HepG2 (cell line): Measurements from ENCODE around the gene FMC1. TPM values are rescaled to one million over a fixed set of nuclear protein-coding genes. Genes with fewer than 3 reads are reported as not detected.

ENCODE experiments used
- ATAC-seq: fragments of 200-7000 bp; cut with Tn5 transposase; 3 replicates; pipeline ENCODE4 v1.9.1; 2020; ENCODE audit warnings: mild to moderate bottlenecking, moderate library complexity
- BruUV-seq: library from RNA; stranded (reverse); fragments of 400-500 nt; replicated peaks from 2 replicates; lab custom pipeline; 2021; lab: Mats Ljungman, UMichigan
- CTCF ChIA-PET: fragments of 300-600 bp; formaldehyde crosslinking; extraction: SDS; loops from one replicate; lab custom pipeline; 2021; ENCODE audit warnings: low total read pairs, inconsistent platforms, low intra/inter-chr PET ratio; lab: Yijun Ruan, JAX
- POLR2A ChIA-PET: fragments of 350-600 bp; sonication (Branson Sonifier 250); formaldehyde crosslinking; loops from one replicate; lab custom pipeline; 2020; ENCODE audit warnings: antibody characterized with exemption, inconsistent platforms; lab: Yijun Ruan, JAX
- DNase-seq: peaks from one replicate; pipeline ENCODE4 v3.0.0-alpha.2; 2015; ENCODE audit warnings: low spot score
- FAIRE-seq: peaks from 3 replicates; lab custom pipeline; 2011; peaks lifted over from hg19 to GRCh38; lab: Jason Lieb, UNC
- H2AFZ ChIP-seq: one replicate; pipeline ENCODE4 v1.6.1; 2011; ENCODE audit warnings: low read length, inconsistent platforms
- H3K27ac ChIP-seq: fragments of 300-600 bp; 3 replicates; pipeline ENCODE4 v1.8.0; 2011; ENCODE audit warnings: mixed run types, mild to moderate bottlenecking, mixed read lengths, low read length, inconsistent platforms; ENCODE audit not compliant: insufficient read depth; ENCODE audit errors: extremely low read length
- H3K27me3 ChIP-seq, 2 experiments: fragments of 200-600 bp in 1 of 2; 2 replicates in 1 of 2; 3 replicates in 1 of 2; pipeline versions ENCODE4 v1.6.0 to v1.8.0; 2011; ENCODE audit warnings: low read length in 2 of 2, mild to moderate bottlenecking in 2 of 2, moderate library complexity in 2 of 2, inconsistent platforms in 1 of 2; ENCODE audit not compliant: insufficient read depth in 2 of 2, control insufficient read depth in 1 of 2
- H3K36me3 ChIP-seq, 2 experiments: fragments of 200-600 bp in 1 of 2; replicated peaks in 1 of 2; 2 replicates in 1 of 2; 3 replicates in 1 of 2; pipeline versions ENCODE4 v1.5.1 to v1.8.0; 2011; ENCODE audit warnings: low read length in 2 of 2, inconsistent platforms in 1 of 2; ENCODE audit not compliant: insufficient read depth in 2 of 2, control insufficient read depth in 1 of 2
- H3K4me1 ChIP-seq: 2 replicates; pipeline ENCODE4 v1.5.1; 2012; ENCODE audit warnings: low read length, inconsistent platforms; ENCODE audit not compliant: insufficient read depth
- H3K4me2 ChIP-seq: 2 replicates; pipeline ENCODE4 v1.6.0; 2011; ENCODE audit warnings: low read depth, low read length, inconsistent platforms
- H3K4me3 ChIP-seq, 3 experiments: fragments of 200-600 bp in 1 of 3; sonication (generic), shearing (Covaris generic) in 1 of 3; replicated peaks in 1 of 3; 2 replicates each; pipeline ENCODE4 v1.5.1; 2011 to 2016; ENCODE audit warnings: low read length in 3 of 3, inconsistent platforms in 2 of 3, low read depth in 2 of 3, mild to moderate bottlenecking in 2 of 3, control low read depth in 1 of 3, mixed read lengths in 1 of 3; ENCODE audit not compliant: insufficient read depth in 1 of 3
- H3K79me2 ChIP-seq: one replicate; pipeline ENCODE4 v1.6.1; 2011; ENCODE audit warnings: low read length, inconsistent platforms; ENCODE audit not compliant: insufficient read depth
- H3K9ac ChIP-seq: 2 replicates; pipeline ENCODE4 v1.6.0; 2011; ENCODE audit warnings: mild to moderate bottlenecking, low read depth, low read length, inconsistent platforms; ENCODE audit not compliant: insufficient read depth
- H3K9me3 ChIP-seq: 2 replicates; pipeline ENCODE4 v1.5.1; 2012; ENCODE audit warnings: mild to moderate bottlenecking, low read length
- H4K20me1 ChIP-seq: 2 replicates; pipeline ENCODE4 v1.6.0; 2011; ENCODE audit warnings: inconsistent platforms, mild to moderate bottlenecking, low read length, moderate library complexity; ENCODE audit not compliant: insufficient read depth
- NAIF1 ChIP-seq: sonication (generic); formaldehyde crosslinking; IDR thresholded peaks from 2 replicates; pipeline ENCODE4 v1.5.0; 2020; ENCODE audit warnings: mild to moderate bottlenecking, missing genetic modification reagents, borderline replicate concordance
- NR2F1 ChIP-seq, 2 experiments: fragments of 450-650 bp in 1 of 2; formaldehyde crosslinking in 1 of 2; IDR thresholded peaks; 2 replicates each; pipeline versions ENCODE4 v1.5.0 to v1.6.1; 2016 to 2020; ENCODE audit warnings: mild to moderate bottlenecking in 1 of 2, missing compliant biosample characterization in 1 of 2, missing genetic modification reagents in 1 of 2, moderate library complexity in 1 of 2
- POLR2A ChIP-seq, 2 experiments: IDR thresholded peaks; 2 replicates each; pipeline ENCODE4 v1.6.1; 2011; ENCODE audit warnings: low read depth in 2 of 2, low read length in 2 of 2, mild to moderate bottlenecking in 1 of 2, moderate library complexity in 1 of 2; ENCODE audit not compliant: insufficient read depth in 1 of 2
- ZFYVE20 ChIP-seq: sonication (generic); formaldehyde crosslinking; IDR thresholded peaks from 2 replicates; pipeline ENCODE4 v1.8.0; 2023; ENCODE audit warnings: low read depth, mild to moderate bottlenecking, moderate library complexity, missing genetic modification reagents, borderline replicate concordance
- ZIK1 ChIP-seq: sonication (generic); formaldehyde crosslinking; IDR thresholded peaks from 2 replicates; pipeline ENCODE4 v1.5.0; 2020; ENCODE audit warnings: mild to moderate bottlenecking, low read depth, missing genetic modification reagents, borderline replicate concordance
- ZNF549 ChIP-seq: sonication (generic); formaldehyde crosslinking; IDR thresholded peaks from 2 replicates; pipeline ENCODE4 v1.5.0; 2020; ENCODE audit warnings: missing genetic modification reagents
- WGBS: methylation state at CpG from one replicate; pipeline ENCODE4 v1.1.6; 2017; ENCODE audit warnings: low lambda C conversion rate; 5-methylcytosine and 5-hydroxymethylcytosine counted together
- in situ Hi-C: cut with HindIII; loops from 2 replicates; pipeline ENCODE4 v1.10.0; 2017; ENCODE audit warnings: low pct_unique_long_range_greater_than_20kb; ENCODE audit not compliant: extremely low pct_ligation_motif_present
- intact Hi-C: fragments of 100-400 bp; cut with micrococcal nuclease; formaldehyde crosslinking; loops from one replicate; pipeline ENCODE4 v1.10.0; 2022; ENCODE audit not compliant: unreplicated experiment
- polyA plus RNA-seq, 8 experiments: library from polyadenylated mRNA; depleted of rRNA in 3 of 8; stranded (reverse) in 7 of 8; unstranded in 1 of 8; fragments of >200 nt; fragmentation: Illumina TruSeq in 4 of 8; extraction: Trizol in 4 of 8; gene quantifications; 2 replicates each; pipeline versions ENCODE4 v1.2.1 to v1.2.3, GENCODE V29; 2011 to 2016; ENCODE audit warnings: low read depth in 4 of 8, missing spikeins in 1 of 8, mixed read lengths in 1 of 8; ENCODE audit not compliant: insufficient read depth in 1 of 8
- total RNA-seq, 5 experiments: library from RNA; depleted of rRNA; stranded (reverse); fragments of >200 nt; fragmentation: Illumina TruSeq; extraction: Trizol; gene quantifications; 2 replicates each; pipeline ENCODE4 v1.2.3, GENCODE V29; 2016; ENCODE audit warnings: low read depth in 1 of 5
- TF ChIP-seq, protein P1 (sequence below): sonication (generic); formaldehyde crosslinking; IDR thresholded peaks from 2 replicates; pipeline ENCODE4 v1.4.0; 2020; ENCODE audit warnings: missing genetic modification reagents
- TF ChIP-seq, protein P2 (sequence below), 2 experiments: fragments of 450-650 bp in 1 of 2; sonication (generic) in 1 of 2; formaldehyde crosslinking; IDR thresholded peaks; 2 replicates each; pipeline versions ENCODE4 v1.5.0 to v1.8.0; 2020 to 2022; ENCODE audit warnings: mild to moderate bottlenecking in 1 of 2, missing genetic modification reagents in 1 of 2
- TF ChIP-seq, protein P3 (sequence below): sonication (generic); formaldehyde crosslinking; IDR thresholded peaks from 2 replicates; pipeline ENCODE4 v1.4.0; 2020; ENCODE audit warnings: missing genetic modification reagents
- TF ChIP-seq, protein P4 (sequence below): sonication (generic); formaldehyde crosslinking; IDR thresholded peaks from 2 replicates; pipeline ENCODE4 v1.4.0; 2020; ENCODE audit warnings: missing genetic modification reagents, borderline replicate concordance
- TF ChIP-seq, protein P5 (sequence below): IDR thresholded peaks from 2 replicates; pipeline ENCODE4 v1.6.1; 2016; ENCODE audit warnings: low read depth
- TF ChIP-seq, protein P6 (sequence below): sonication (generic); formaldehyde crosslinking; IDR thresholded peaks from 2 replicates; pipeline ENCODE4 v1.4.0; 2020; ENCODE audit warnings: mild to moderate bottlenecking, missing genetic modification reagents

FMC1 gene
- total and polyA plus RNA-seq, 2 of the 13 experiments (the other 11 are each of a cell fraction or from before 2014, with no cell fraction given) = 39.2 to 50.7 TPM

DNA sequence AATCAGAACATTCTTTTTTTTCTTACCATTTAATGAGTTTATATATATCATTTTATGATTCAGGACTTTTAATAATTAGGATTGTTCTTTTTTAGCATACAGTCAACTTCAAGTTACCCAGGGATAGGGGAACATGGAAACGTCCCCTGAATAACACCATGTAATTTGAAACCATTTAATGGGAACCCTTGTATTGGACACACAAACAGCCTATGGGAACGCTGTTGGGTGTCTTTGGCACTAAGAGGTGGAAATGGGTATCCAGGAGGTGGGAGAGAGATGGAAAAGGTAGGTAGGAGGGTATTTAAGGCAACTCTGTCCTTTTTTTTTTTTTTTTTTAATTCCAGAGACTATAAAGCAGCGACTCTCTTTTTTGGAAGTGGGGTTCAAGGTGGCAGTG, 21.2 kb downstream of the FMC1 start:
- peaks cover 70% of the 10 kb centered on the region for H3K79me2 ChIP-seq
- in situ Hi-C loops = no loop called here
- no peak overlapping the region for H2AFZ ChIP-seq
- peak overlapping the region; percentile 90 for H3K4me2 ChIP-seq
- peaks cover 17% of the 10 kb centered on the region for H4K20me1 ChIP-seq
- peaks cover 43% of the 10 kb centered on the region for H3K4me1 ChIP-seq
- H3K9me3 ChIP-seq = no peaks in the 10 kb centered on the region
- H3K9ac ChIP-seq = no peak overlapping the region
- FAIRE-seq (no peak), DNase-seq (no peak), ATAC-seq (no peak)
- no TSS peak for BruUV-seq
- H3K36me3 ChIP-seq = peaks cover 6 to 13% of the 10 kb centered on the region in 2 experiments; a peak in 4 of 5 replicates
- POLR2A ChIA-PET = no interaction called here
- CTCF ChIA-PET = no interaction called here
- H3K27me3 ChIP-seq = no peaks in the 10 kb centered on the region
- WGBS = 77% methylated on average over 3 of the region's 3 CpGs
- H3K27ac ChIP-seq = no peak overlapping the region
- intact Hi-C loops = no loop called here
- peak overlapping the region in 1 of 3 experiments; percentile 97; a peak in 1 of 6 replicates for H3K4me3 ChIP-seq
- no peak for TF ChIP-seq ZIK1 (CRISPR knock-in tag)
- no peak for TF ChIP-seq ZNF549 (CRISPR knock-in tag)
- TF ChIP-seq, protein P1, sequence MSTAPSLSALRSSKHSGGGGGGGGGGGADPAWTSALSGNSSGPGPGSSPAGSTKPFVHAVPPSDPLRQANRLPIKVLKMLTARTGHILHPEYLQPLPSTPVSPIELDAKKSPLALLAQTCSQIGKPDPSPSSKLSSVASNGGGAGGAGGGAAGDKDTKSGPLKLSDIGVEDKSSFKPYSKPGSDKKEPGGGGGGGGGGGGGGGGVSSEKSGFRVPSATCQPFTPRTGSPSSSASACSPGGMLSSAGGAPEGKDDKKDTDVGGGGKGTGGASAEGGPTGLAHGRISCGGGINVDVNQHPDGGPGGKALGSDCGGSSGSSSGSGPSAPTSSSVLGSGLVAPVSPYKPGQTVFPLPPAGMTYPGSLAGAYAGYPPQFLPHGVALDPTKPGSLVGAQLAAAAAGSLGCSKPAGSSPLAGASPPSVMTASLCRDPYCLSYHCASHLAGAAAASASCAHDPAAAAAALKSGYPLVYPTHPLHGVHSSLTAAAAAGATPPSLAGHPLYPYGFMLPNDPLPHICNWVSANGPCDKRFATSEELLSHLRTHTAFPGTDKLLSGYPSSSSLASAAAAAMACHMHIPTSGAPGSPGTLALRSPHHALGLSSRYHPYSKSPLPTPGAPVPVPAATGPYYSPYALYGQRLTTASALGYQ (CRISPR knock-in tag) = no peak
- TF ChIP-seq NAIF1 (CRISPR knock-in tag) = no peak
- TF ChIP-seq NR2F1 (CRISPR knock-in tag; IDR thresholded peaks at IDR 0.05) = no peak
- TF ChIP-seq, protein P2, sequence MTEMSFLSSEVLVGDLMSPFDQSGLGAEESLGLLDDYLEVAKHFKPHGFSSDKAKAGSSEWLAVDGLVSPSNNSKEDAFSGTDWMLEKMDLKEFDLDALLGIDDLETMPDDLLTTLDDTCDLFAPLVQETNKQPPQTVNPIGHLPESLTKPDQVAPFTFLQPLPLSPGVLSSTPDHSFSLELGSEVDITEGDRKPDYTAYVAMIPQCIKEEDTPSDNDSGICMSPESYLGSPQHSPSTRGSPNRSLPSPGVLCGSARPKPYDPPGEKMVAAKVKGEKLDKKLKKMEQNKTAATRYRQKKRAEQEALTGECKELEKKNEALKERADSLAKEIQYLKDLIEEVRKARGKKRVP (CRISPR knock-in tag; IDR thresholded peaks at IDR 0.05) = no peak
- no peak for TF ChIP-seq ZFYVE20 (CRISPR knock-in tag)
- TF ChIP-seq, protein P3, sequence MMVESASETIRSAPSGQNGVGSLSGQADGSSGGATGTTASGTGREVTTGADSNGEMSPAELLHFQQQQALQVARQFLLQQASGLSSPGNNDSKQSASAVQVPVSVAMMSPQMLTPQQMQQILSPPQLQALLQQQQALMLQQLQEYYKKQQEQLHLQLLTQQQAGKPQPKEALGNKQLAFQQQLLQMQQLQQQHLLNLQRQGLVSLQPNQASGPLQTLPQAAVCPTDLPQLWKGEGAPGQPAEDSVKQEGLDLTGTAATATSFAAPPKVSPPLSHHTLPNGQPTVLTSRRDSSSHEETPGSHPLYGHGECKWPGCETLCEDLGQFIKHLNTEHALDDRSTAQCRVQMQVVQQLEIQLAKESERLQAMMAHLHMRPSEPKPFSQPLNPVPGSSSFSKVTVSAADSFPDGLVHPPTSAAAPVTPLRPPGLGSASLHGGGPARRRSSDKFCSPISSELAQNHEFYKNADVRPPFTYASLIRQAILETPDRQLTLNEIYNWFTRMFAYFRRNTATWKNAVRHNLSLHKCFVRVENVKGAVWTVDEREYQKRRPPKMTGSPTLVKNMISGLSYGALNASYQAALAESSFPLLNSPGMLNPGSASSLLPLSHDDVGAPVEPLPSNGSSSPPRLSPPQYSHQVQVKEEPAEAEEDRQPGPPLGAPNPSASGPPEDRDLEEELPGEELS (CRISPR knock-in tag) = no peak
- TF ChIP-seq, protein P4, sequence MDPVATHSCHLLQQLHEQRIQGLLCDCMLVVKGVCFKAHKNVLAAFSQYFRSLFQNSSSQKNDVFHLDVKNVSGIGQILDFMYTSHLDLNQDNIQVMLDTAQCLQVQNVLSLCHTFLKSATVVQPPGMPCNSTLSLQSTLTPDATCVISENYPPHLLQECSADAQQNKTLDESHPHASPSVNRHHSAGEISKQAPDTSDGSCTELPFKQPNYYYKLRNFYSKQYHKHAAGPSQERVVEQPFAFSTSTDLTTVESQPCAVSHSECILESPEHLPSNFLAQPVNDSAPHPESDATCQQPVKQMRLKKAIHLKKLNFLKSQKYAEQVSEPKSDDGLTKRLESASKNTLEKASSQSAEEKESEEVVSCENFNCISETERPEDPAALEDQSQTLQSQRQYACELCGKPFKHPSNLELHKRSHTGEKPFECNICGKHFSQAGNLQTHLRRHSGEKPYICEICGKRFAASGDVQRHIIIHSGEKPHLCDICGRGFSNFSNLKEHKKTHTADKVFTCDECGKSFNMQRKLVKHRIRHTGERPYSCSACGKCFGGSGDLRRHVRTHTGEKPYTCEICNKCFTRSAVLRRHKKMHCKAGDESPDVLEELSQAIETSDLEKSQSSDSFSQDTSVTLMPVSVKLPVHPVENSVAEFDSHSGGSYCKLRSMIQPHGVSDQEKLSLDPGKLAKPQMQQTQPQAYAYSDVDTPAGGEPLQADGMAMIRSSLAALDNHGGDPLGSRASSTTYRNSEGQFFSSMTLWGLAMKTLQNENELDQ = no peak
- TF ChIP-seq, protein P5, sequence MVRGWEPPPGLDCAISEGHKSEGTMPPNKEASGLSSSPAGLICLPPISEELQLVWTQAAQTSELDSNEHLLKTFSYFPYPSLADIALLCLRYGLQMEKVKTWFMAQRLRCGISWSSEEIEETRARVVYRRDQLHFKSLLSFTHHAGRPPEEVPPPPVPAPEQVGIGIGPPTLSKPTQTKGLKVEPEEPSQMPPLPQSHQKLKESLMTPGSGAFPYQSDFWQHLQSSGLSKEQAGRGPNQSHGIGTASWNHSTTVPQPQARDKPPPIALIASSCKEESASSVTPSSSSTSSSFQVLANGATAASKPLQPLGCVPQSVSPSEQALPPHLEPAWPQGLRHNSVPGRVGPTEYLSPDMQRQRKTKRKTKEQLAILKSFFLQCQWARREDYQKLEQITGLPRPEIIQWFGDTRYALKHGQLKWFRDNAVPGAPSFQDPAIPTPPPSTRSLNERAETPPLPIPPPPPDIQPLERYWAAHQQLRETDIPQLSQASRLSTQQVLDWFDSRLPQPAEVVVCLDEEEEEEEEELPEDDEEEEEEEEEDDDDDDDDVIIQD = no peak
- TF ChIP-seq POLR2A (IDR thresholded peaks at IDR 0.05; ENCODE audit: insufficient read depth in 1 of 2, low read depth in 2 of 2, low read length in 2 of 2) = no peak
- TF ChIP-seq, protein P6, sequence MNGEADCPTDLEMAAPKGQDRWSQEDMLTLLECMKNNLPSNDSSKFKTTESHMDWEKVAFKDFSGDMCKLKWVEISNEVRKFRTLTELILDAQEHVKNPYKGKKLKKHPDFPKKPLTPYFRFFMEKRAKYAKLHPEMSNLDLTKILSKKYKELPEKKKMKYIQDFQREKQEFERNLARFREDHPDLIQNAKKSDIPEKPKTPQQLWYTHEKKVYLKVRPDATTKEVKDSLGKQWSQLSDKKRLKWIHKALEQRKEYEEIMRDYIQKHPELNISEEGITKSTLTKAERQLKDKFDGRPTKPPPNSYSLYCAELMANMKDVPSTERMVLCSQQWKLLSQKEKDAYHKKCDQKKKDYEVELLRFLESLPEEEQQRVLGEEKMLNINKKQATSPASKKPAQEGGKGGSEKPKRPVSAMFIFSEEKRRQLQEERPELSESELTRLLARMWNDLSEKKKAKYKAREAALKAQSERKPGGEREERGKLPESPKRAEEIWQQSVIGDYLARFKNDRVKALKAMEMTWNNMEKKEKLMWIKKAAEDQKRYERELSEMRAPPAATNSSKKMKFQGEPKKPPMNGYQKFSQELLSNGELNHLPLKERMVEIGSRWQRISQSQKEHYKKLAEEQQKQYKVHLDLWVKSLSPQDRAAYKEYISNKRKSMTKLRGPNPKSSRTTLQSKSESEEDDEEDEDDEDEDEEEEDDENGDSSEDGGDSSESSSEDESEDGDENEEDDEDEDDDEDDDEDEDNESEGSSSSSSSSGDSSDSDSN (CRISPR knock-in tag) = no peak
